GM12874 (cell line): ENCODE results near the gene EXOSC7.

Experiments
- TF ChIP-seq, protein P1 (sequence below): IDR thresholded peaks from 2 replicates; pipeline ENCODE4 v1.5.1; 2011; ENCODE audit warnings: low read depth, mild to moderate bottlenecking, control low read depth, low read length, moderate library complexity; ENCODE audit not compliant: insufficient read depth

The EXOSC7 gene

DNA sequence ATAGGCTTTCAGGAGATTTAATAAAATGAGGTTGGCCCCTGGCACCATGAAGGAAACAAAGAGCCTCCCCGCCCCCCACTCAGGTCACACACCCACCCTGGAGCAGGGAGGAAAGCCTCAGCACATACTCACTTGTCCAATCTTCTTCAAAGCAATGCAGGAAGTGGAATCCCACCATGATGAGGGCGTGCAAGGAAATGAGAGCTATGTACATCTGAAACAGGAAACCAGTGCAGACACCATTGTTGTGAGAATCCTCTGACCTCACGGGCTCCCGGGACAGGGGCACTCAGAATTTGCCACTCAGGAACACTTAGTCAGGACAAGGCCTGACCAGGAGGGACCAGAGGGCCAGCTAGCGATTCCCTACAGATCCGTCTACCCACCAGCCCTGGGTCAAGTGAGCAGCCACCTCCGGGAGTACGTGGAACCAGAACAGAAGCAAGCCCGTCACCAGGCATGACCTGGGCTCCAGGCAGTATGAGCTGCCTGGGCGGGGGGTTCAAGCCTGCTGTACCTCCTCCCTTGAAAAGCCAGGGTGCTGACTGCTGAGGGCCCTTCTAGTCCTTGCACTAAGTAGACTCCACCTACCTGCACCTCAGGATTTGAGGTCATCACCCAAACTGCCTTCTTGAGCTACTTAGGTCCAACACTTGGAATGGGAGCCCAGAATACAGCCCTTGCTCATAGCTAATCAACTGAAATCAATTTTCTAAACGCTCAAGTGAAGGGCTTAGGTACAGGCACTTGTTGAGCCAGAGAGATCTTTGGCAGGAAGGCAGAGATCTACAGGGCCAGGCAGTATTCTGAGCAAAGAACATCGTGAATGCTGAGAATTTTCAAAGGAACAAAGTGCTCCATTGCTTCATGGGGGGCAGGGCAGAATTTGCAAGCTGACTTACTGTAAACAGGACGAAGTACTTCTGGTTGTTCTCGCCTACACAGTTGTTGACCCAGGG lies 42.8 kb upstream of the EXOSC7 start:
- TF ChIP-seq, protein P1, sequence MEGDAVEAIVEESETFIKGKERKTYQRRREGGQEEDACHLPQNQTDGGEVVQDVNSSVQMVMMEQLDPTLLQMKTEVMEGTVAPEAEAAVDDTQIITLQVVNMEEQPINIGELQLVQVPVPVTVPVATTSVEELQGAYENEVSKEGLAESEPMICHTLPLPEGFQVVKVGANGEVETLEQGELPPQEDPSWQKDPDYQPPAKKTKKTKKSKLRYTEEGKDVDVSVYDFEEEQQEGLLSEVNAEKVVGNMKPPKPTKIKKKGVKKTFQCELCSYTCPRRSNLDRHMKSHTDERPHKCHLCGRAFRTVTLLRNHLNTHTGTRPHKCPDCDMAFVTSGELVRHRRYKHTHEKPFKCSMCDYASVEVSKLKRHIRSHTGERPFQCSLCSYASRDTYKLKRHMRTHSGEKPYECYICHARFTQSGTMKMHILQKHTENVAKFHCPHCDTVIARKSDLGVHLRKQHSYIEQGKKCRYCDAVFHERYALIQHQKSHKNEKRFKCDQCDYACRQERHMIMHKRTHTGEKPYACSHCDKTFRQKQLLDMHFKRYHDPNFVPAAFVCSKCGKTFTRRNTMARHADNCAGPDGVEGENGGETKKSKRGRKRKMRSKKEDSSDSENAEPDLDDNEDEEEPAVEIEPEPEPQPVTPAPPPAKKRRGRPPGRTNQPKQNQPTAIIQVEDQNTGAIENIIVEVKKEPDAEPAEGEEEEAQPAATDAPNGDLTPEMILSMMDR = no peak

DNA sequence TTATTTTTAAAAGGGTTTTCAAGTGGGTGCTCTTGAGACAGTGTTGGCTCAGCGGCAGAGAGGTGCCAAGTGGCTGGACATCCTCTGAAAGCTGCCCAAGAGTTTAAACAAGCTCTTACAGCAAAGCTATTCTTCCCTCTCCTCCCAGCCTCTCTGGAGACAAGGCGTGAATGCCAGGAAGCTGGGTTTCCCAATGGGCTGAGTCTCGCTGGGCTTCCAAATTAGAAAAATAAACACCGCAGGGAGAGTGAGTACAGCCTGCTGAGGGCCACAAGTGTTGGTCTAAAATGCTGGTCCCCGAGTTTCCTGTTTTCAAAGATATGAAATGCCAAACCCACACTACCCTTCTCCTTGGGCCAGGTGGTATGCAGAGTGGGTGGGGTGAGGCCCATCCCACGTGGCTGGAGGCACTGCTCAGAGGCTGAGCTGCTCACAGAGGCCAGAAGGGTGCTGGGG lies 36.4 kb upstream of the EXOSC7 start:
- TF ChIP-seq, protein P1 = no peak

DNA sequence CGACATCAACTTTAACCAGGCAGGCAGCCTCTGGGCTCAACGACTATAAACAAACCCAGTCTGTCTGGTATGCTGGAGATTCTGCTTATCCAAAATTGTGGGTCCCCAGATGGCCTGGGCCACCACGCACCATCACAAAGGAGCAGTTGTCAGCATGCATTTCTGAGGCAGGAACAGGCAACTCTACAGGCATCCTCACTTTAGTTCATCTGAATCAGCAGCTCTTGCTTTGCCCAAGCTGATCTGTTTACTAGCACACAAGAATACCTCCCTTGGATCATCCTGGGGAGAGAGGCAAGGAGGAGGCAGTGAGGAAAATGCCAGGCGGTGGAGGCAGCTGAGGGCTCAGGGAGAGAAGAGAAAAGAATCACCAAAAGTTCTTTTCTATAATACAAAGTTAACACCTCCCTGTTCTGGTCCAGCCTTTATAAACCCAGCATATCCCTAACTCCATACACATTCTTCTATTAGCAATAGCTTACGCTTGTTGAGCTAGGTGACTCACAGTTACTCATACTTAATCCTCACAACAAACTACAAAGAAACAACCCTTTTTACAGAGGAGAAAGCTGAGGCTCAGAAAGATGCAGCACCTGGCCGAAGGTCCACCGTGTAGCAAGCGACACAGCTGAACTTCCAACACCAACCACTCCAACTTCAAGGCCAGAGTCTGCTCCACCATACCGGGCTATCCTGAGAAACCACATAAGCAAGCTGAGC lies 33.7 kb upstream of the EXOSC7 start:
- TF ChIP-seq, protein P1 = no peak

DNA sequence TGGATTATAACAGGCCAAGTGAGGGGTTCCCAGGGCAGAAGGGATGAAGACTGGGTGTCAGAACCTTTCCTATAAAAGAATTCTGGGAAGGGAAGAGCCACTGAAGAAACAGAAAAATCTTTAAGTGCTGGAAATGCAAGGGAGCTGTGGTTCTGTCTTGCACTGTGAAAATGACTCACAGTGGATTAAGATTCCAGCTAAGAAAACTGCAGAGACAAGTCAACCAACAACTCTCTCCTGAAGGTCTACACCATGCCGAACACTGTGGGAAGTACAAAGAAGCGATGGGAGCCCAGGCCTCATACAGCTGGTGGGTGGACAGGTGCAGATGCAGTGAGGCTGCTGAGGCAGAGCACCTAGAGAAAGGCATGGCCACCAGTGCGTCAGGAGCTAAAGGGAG lies 27.8 kb upstream of the EXOSC7 start:
- TF ChIP-seq, protein P1 = no peak

DNA sequence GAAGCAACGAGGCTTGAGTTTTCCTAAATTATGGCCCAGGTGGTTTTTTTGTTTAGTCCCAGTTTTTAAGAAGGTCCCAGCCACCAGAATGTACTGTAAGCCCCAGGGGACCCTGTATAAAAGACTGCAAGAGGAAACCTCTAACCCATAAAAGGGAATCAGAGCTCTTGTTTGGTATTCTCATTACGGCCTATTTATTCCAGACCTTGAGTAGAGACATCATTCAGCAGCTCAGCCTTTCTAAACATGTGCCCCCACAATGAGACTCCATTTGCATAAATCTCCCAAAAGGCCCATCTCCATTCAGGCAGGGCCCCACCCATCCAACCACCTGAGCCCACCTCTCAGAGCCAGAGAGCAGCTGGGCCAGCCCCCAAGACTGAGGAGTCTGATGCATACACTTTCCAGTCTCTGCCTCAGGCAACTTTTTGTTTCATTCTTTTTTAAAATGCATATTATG lies 25.7 kb upstream of the EXOSC7 start:
- TF ChIP-seq, protein P1 = no peak

DNA sequence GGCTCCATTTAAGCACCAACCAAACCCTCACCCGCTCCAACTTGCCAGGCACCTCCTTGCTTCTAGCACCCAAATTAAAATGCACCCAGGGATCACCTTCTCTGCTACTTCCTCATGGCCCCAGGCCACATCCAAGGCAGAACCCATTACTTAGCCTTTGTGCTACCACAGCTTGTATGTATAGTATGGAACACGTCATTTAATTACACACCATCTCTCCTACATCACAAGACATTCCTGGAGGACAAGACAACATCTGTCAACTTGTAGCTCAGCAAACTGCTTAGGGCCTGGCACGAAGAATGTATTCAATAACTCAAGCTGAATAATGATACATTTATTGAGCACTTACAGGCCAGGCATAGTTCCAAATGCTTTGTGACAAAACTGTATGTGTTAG lies 23.4 kb upstream of the EXOSC7 start:
- TF ChIP-seq, protein P1 = no peak

DNA sequence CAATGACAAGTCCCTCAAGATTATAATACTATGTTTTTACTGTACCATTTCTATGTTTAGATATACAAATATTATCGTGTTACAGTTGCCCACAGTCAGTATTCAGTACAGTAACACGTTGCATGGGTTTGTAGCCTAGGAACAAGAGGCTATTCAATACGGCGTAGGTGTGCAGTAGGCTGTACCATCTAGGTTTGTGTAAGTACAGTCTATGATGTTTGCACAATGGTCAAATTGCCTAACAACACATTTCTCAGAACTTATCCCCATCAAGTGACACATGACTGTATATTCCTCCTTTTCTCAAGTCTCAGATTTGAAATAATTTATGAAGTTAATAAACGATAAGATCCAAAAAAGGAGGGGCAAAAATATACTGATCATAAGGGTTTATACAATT lies 21.7 kb upstream of the EXOSC7 start:
- TF ChIP-seq, protein P1 = no peak
